HepG2 (cell line): ENCODE results near the gene TRPC1. TPM values are rescaled to one million over a fixed set of nuclear protein-coding genes. Genes with fewer than 3 reads are reported as not detected.

Source experiments
- ATAC-seq: fragments of 200-7000 bp; cut with Tn5 transposase; 3 replicates; pipeline ENCODE4 v1.9.1; 2020; ENCODE audit warnings: mild to moderate bottlenecking, moderate library complexity
- BruUV-seq: library from RNA; stranded (reverse); fragments of 400-500 nt; replicated peaks from 2 replicates; lab custom pipeline; 2021; lab: Mats Ljungman, UMichigan
- CTCF ChIA-PET: fragments of 300-600 bp; formaldehyde crosslinking; extraction: SDS; loops from one replicate; lab custom pipeline; 2021; ENCODE audit warnings: low total read pairs, inconsistent platforms, low intra/inter-chr PET ratio; lab: Yijun Ruan, JAX
- POLR2A ChIA-PET: fragments of 350-600 bp; sonication (Branson Sonifier 250); formaldehyde crosslinking; loops from one replicate; lab custom pipeline; 2020; ENCODE audit warnings: antibody characterized with exemption, inconsistent platforms; lab: Yijun Ruan, JAX
- DNase-seq: peaks from one replicate; pipeline ENCODE4 v3.0.0-alpha.2; 2015; ENCODE audit warnings: low spot score
- FAIRE-seq: peaks from 3 replicates; lab custom pipeline; 2011; peaks lifted over from hg19 to GRCh38; lab: Jason Lieb, UNC
- H2AFZ ChIP-seq: one replicate; pipeline ENCODE4 v1.6.1; 2011; ENCODE audit warnings: low read length, inconsistent platforms
- H3K27ac ChIP-seq: fragments of 300-600 bp; 3 replicates; pipeline ENCODE4 v1.8.0; 2011; ENCODE audit warnings: mixed run types, mild to moderate bottlenecking, mixed read lengths, low read length, inconsistent platforms; ENCODE audit not compliant: insufficient read depth; ENCODE audit errors: extremely low read length
- H3K27me3 ChIP-seq, 2 experiments: fragments of 200-600 bp in 1 of 2; 2 replicates in 1 of 2; 3 replicates in 1 of 2; pipeline versions ENCODE4 v1.6.0 to v1.8.0; 2011; ENCODE audit warnings: low read length in 2 of 2, mild to moderate bottlenecking in 2 of 2, moderate library complexity in 2 of 2, inconsistent platforms in 1 of 2; ENCODE audit not compliant: insufficient read depth in 2 of 2, control insufficient read depth in 1 of 2
- H3K36me3 ChIP-seq, 2 experiments: fragments of 200-600 bp in 1 of 2; replicated peaks in 1 of 2; 2 replicates in 1 of 2; 3 replicates in 1 of 2; pipeline versions ENCODE4 v1.5.1 to v1.8.0; 2011; ENCODE audit warnings: low read length in 2 of 2, inconsistent platforms in 1 of 2; ENCODE audit not compliant: insufficient read depth in 2 of 2, control insufficient read depth in 1 of 2
- H3K4me1 ChIP-seq: 2 replicates; pipeline ENCODE4 v1.5.1; 2012; ENCODE audit warnings: low read length, inconsistent platforms; ENCODE audit not compliant: insufficient read depth
- H3K4me2 ChIP-seq: 2 replicates; pipeline ENCODE4 v1.6.0; 2011; ENCODE audit warnings: low read depth, low read length, inconsistent platforms
- H3K4me3 ChIP-seq, 3 experiments: fragments of 200-600 bp in 1 of 3; sonication (generic), shearing (Covaris generic) in 1 of 3; replicated peaks in 1 of 3; 2 replicates each; pipeline ENCODE4 v1.5.1; 2011 to 2016; ENCODE audit warnings: low read length in 3 of 3, inconsistent platforms in 2 of 3, low read depth in 2 of 3, mild to moderate bottlenecking in 2 of 3, control low read depth in 1 of 3, mixed read lengths in 1 of 3; ENCODE audit not compliant: insufficient read depth in 1 of 3
- H3K79me2 ChIP-seq: one replicate; pipeline ENCODE4 v1.6.1; 2011; ENCODE audit warnings: low read length, inconsistent platforms; ENCODE audit not compliant: insufficient read depth
- H3K9ac ChIP-seq: 2 replicates; pipeline ENCODE4 v1.6.0; 2011; ENCODE audit warnings: mild to moderate bottlenecking, low read depth, low read length, inconsistent platforms; ENCODE audit not compliant: insufficient read depth
- H3K9me3 ChIP-seq: 2 replicates; pipeline ENCODE4 v1.5.1; 2012; ENCODE audit warnings: mild to moderate bottlenecking, low read length
- H4K20me1 ChIP-seq: 2 replicates; pipeline ENCODE4 v1.6.0; 2011; ENCODE audit warnings: inconsistent platforms, mild to moderate bottlenecking, low read length, moderate library complexity; ENCODE audit not compliant: insufficient read depth
- CEBPB ChIP-seq: IDR thresholded peaks from 2 replicates; pipeline ENCODE4 v1.6.1; 2011; ENCODE audit warnings: low read depth, low read length, improper control_type of control experiment, borderline replicate concordance
- CREB3 ChIP-seq: sonication (generic); formaldehyde crosslinking; IDR thresholded peaks from 2 replicates; pipeline ENCODE4 v1.5.0; 2020; ENCODE audit warnings: missing genetic modification reagents
- FOXJ3 ChIP-seq: sonication (generic); formaldehyde crosslinking; IDR thresholded peaks from 2 replicates; pipeline ENCODE4 v1.4.0; 2020; ENCODE audit warnings: missing genetic modification reagents, mild to moderate bottlenecking, borderline replicate concordance
- HIC2 ChIP-seq: sonication (generic); formaldehyde crosslinking; IDR thresholded peaks from 2 replicates; pipeline ENCODE4 v1.9.0; 2022; ENCODE audit warnings: low read depth, missing genetic modification reagents
- MLXIP ChIP-seq: sonication (generic); formaldehyde crosslinking; IDR thresholded peaks from 2 replicates; pipeline ENCODE4 v1.9.0; 2021; ENCODE audit warnings: missing genetic modification reagents, borderline replicate concordance
- MXD4 ChIP-seq: IDR thresholded peaks from 2 replicates; pipeline ENCODE4 v1.6.1; 2016; ENCODE audit warnings: mild to moderate bottlenecking, missing biosample characterization, missing genetic modification reagents
- PHF5A ChIP-seq: IDR thresholded peaks from one replicate; pipeline ENCODE4 v1.6.1; 2018; ENCODE audit warnings: low read depth, missing genetic modification reagents; ENCODE audit not compliant: unreplicated experiment
- POGZ ChIP-seq: sonication (generic); formaldehyde crosslinking; IDR thresholded peaks from 2 replicates; pipeline ENCODE4 v1.4.0; 2020; ENCODE audit warnings: mild to moderate bottlenecking, missing genetic modification reagents
- REPIN1 ChIP-seq: sonication (generic); formaldehyde crosslinking; IDR thresholded peaks from 2 replicates; pipeline ENCODE4 v1.8.0; 2022; ENCODE audit warnings: missing genetic modification reagents, low read depth, mild to moderate bottlenecking, borderline replicate concordance
- SMAD3 ChIP-seq: sonication (generic); formaldehyde crosslinking; IDR thresholded peaks from 2 replicates; pipeline ENCODE4 v1.4.0; 2020; ENCODE audit warnings: missing genetic modification reagents
- ZBTB38 ChIP-seq: sonication (generic); formaldehyde crosslinking; IDR thresholded peaks from 2 replicates; pipeline ENCODE4 v1.5.1; 2020; ENCODE audit warnings: mild to moderate bottlenecking, missing genetic modification reagents
- ZNF652 ChIP-seq: IDR thresholded peaks from 2 replicates; pipeline ENCODE4 v1.6.1; 2016; ENCODE audit warnings: low read depth, borderline replicate concordance
- ZNF710 ChIP-seq: sonication (generic); formaldehyde crosslinking; IDR thresholded peaks from 2 replicates; pipeline ENCODE4 v1.5.0; 2020; ENCODE audit warnings: mild to moderate bottlenecking, missing genetic modification reagents, borderline replicate concordance
- ZNF768 ChIP-seq: sonication (generic); formaldehyde crosslinking; IDR thresholded peaks from 2 replicates; pipeline ENCODE4 v1.4.0; 2020; ENCODE audit warnings: missing genetic modification reagents
- WGBS: methylation state at CpG from one replicate; pipeline ENCODE4 v1.1.6; 2017; ENCODE audit warnings: low lambda C conversion rate; 5-methylcytosine and 5-hydroxymethylcytosine counted together
- in situ Hi-C: cut with HindIII; loops from 2 replicates; pipeline ENCODE4 v1.10.0; 2017; ENCODE audit warnings: low pct_unique_long_range_greater_than_20kb; ENCODE audit not compliant: extremely low pct_ligation_motif_present
- intact Hi-C: fragments of 100-400 bp; cut with micrococcal nuclease; formaldehyde crosslinking; loops from one replicate; pipeline ENCODE4 v1.10.0; 2022; ENCODE audit not compliant: unreplicated experiment
- polyA plus RNA-seq, 8 experiments: library from polyadenylated mRNA; depleted of rRNA in 3 of 8; stranded (reverse) in 7 of 8; unstranded in 1 of 8; fragments of >200 nt; fragmentation: Illumina TruSeq in 4 of 8; extraction: Trizol in 4 of 8; gene quantifications; 2 replicates each; pipeline versions ENCODE4 v1.2.1 to v1.2.3, GENCODE V29; 2011 to 2016; ENCODE audit warnings: low read depth in 4 of 8, missing spikeins in 1 of 8, mixed read lengths in 1 of 8; ENCODE audit not compliant: insufficient read depth in 1 of 8
- total RNA-seq, 5 experiments: library from RNA; depleted of rRNA; stranded (reverse); fragments of >200 nt; fragmentation: Illumina TruSeq; extraction: Trizol; gene quantifications; 2 replicates each; pipeline ENCODE4 v1.2.3, GENCODE V29; 2016; ENCODE audit warnings: low read depth in 1 of 5
- TF ChIP-seq, protein P1 (sequence below): IDR thresholded peaks from 2 replicates; pipeline ENCODE4 v1.6.1; 2016; ENCODE audit warnings: missing genetic modification reagents, missing compliant biosample characterization
- TF ChIP-seq, protein P2 (sequence below): IDR thresholded peaks from 2 replicates; pipeline ENCODE4 v1.6.1; 2016

TRPC1 gene
- total and polyA plus RNA-seq, 2 of the 13 experiments (the other 11 are each of a cell fraction or from before 2014, with no cell fraction given): 10.8 to 13.1 TPM

DNA sequence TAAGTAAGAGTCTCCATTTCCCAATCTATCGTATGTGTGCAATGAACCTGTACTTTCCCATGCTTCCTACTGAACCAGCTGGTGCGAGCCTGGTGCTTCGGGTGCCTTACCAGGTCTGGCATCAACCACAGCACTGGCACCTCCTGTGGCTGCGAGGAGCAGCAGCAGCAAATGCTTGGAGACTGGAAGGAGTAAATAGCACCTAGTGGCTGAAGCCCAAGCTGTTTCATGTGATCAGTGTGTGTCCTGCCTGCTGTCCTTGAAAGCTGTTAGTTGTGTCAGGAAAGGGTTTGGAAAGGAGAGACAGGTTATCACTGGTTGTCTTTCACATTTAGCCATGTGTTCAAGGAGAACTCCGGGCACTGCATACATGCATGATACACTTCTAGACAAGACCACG, 133.2 kb downstream of the TRPC1 start:
- BruUV-seq: no TSS peak
- peak; percentile 57 for DNase-seq
- in situ Hi-C loops: no loop called here
- no peaks in the 10 kb centered on the region for H3K9me3 ChIP-seq
- H3K27me3 ChIP-seq: peaks cover 0 to 20% of the 10 kb centered on the region in 2 experiments; a peak in 2 of 5 replicates
- no peak overlapping the region for H2AFZ ChIP-seq
- H4K20me1 ChIP-seq: no peaks in the 10 kb centered on the region
- peaks cover 24% of the 10 kb centered on the region for H3K4me1 ChIP-seq
- intact Hi-C loops: no loop called here
- no peak overlapping the region for H3K4me2 ChIP-seq
- WGBS: 27% methylated on average over 6 of the region's 6 CpGs
- H3K79me2 ChIP-seq: no peaks in the 10 kb centered on the region
- ChIA-PET POLR2A (interaction anchor here (1.0 kb wide), 1 partner anchor 144 kb away, joined by 4 read pairs; the partner anchor contains the start of gene U2SURP), CTCF (no interaction called here)
- peak; percentile 90 for FAIRE-seq
- H3K9ac ChIP-seq: no peak overlapping the region
- no peak overlapping the region for H3K27ac ChIP-seq
- no peak overlapping the region for H3K4me3 ChIP-seq
- ATAC-seq: peak; percentile 97
- H3K36me3 ChIP-seq: no peaks in the 10 kb centered on the region
- no peak for TF ChIP-seq CREB3 (CRISPR knock-in tag)
- no peak for TF ChIP-seq ZBTB38 (CRISPR knock-in tag)
- TF ChIP-seq, protein P1, sequence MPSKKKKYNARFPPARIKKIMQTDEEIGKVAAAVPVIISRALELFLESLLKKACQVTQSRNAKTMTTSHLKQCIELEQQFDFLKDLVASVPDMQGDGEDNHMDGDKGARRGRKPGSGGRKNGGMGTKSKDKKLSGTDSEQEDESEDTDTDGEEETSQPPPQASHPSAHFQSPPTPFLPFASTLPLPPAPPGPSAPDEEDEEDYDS (CRISPR knock-in tag): no peak
- TF ChIP-seq PHF5A (CRISPR knock-in tag): peak; percentile 26
- TF ChIP-seq SMAD3 (CRISPR knock-in tag): 0 out of 2 replicates have a peak, but pooled peaks have one; percentile 23
- 0 out of 2 replicates have a peak, but pooled peaks have one; percentile 53 for TF ChIP-seq REPIN1 (CRISPR knock-in tag)
- no peak for TF ChIP-seq ZNF768 (CRISPR knock-in tag)
- peak; percentile 35; the same call in 1 of the 2 replicates for TF ChIP-seq HIC2 (CRISPR knock-in tag)
- peak; percentile 78 for TF ChIP-seq POGZ (CRISPR knock-in tag)
- peak; percentile 51; the same call in 1 of the 2 replicates for TF ChIP-seq ZNF710 (CRISPR knock-in tag)
- peak; percentile 23; the same call in 1 of the 2 replicates for TF ChIP-seq ZNF652
- TF ChIP-seq, protein P2, sequence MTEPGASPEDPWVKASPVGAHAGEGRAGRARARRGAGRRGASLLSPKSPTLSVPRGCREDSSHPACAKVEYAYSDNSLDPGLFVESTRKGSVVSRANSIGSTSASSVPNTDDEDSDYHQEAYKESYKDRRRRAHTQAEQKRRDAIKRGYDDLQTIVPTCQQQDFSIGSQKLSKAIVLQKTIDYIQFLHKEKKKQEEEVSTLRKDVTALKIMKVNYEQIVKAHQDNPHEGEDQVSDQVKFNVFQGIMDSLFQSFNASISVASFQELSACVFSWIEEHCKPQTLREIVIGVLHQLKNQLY (CRISPR knock-in tag): peak; percentile 98
- TF ChIP-seq MXD4 (CRISPR knock-in tag): no peak
- no peak for TF ChIP-seq CEBPB
- peak; percentile 46; the same call in 1 of the 2 replicates for TF ChIP-seq FOXJ3 (CRISPR knock-in tag)
- TF ChIP-seq MLXIP (CRISPR knock-in tag): 0 out of 2 replicates have a peak, but pooled peaks have one; percentile 39
